ENCODE data around the gene NUDT2.

Gene NUDT2

DNA sequence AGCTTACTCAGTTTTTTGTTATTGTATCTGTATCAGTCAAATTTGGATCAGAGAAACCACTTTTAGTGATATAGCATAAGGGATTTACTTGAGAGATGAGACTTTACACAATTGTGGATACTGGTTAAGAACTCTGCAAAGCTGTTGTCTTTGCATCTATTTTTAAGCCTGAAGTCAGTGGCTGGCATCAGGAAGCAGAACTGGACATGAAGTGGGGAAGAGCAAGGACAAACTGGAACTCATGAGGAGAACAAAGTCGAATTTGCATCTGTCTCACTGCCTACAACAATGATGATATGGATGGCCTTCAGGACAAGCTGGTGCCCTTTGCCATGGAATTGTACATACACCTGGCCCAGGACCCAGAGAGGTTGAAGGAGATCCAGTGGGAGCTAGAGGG lies 63.1 kb downstream of the NUDT2 start:
- DNase-seq, result no peak

All from NCI-H187 treated with DMSO at 0.1 percent for 48 hours (cell line).